Gastrocnemius medialis (tissue), 4 donors: ENCODE data around the gene SYT1. TPM values are rescaled to one million over a fixed set of nuclear protein-coding genes. Genes with fewer than 3 reads are reported as not detected.

Experiments
- ATAC-seq, 2 donors: fragments of 150-250 bp; one replicate each; pipeline ENCODE4 v1.9.1; 2016
- DNase-seq, 2 donors: peaks; one replicate each; pipeline ENCODE4 v3.0.0-alpha.2; 2019
- H3K27ac ChIP-seq, 4 donors: fragments of 200-600 bp; sonication (generic); 1 replicate in 1 of 4; 2 replicates in 3 of 4; pipeline ENCODE4 v1.5.1; 2016 to 2018; ENCODE audit warnings: mild to moderate bottlenecking in 2 of 4, moderate library complexity in 1 of 4
- H3K27me3 ChIP-seq, 3 donors: fragments of 200-600 bp; sonication (generic) in 2 of 3; 1 replicate in 1 of 3; 2 replicates in 2 of 3; pipeline versions ENCODE4 v1.5.1 to v1.6.0; 2016 to 2019; ENCODE audit warnings: mild to moderate bottlenecking in 1 of 3, moderate library complexity in 1 of 3
- H3K36me3 ChIP-seq, 2 donors: fragments of 200-600 bp; sonication (generic) in 1 of 2; one replicate each; pipeline ENCODE4 v1.5.1; 2017 to 2018
- H3K4me1 ChIP-seq, 2 donors: fragments of 200-600 bp; sonication (generic) in 1 of 2; one replicate each; pipeline ENCODE4 v1.5.1; 2016 to 2017; ENCODE audit warnings: mild to moderate bottlenecking in 2 of 2
- H3K4me3 ChIP-seq, 4 donors: fragments of 200-600 bp; sonication (generic) in 3 of 4; 1 replicate in 1 of 4; 2 replicates in 3 of 4; pipeline ENCODE4 v1.5.1; 2016 to 2019; ENCODE audit warnings: mild to moderate bottlenecking in 2 of 4
- H3K9me3 ChIP-seq, 3 donors: fragments of 200-600 bp; sonication (generic) in 2 of 3; 1 replicate in 1 of 3; 2 replicates in 2 of 3; pipeline ENCODE4 v1.5.1; 2016 to 2019
- CTCF ChIP-seq, 5 experiments: fragments of 450-650 bp in 3 of 5; fragments of 200-600 bp in 2 of 5; sonication (generic) in 2 of 5; IDR thresholded peaks in 4 of 5; conservative IDR thresholded peaks in 1 of 5; 1 replicate in 4 of 5; 2 replicates in 1 of 5; pipeline ENCODE4 v1.5.1; 2016 to 2019; ENCODE audit warnings: antibody characterized with exemption in 5 of 5, mild to moderate bottlenecking in 3 of 5, moderate library complexity in 3 of 5
- POLR2A ChIP-seq, 2 donors: fragments of 450-650 bp; IDR thresholded peaks; one replicate each; pipeline ENCODE4 v1.6.1; 2017; ENCODE audit warnings: antibody characterized with exemption in 2 of 2, mild to moderate bottlenecking in 2 of 2, moderate library complexity in 2 of 2
- in situ Hi-C, 4 donors: fragments of 200-750 bp; cut with MboI; loops; one replicate each; pipeline versions ENCODE4 v1.15.0 to v1.8.0; 2017; ENCODE audit warnings: low sequenced_read_pairs in 4 of 4
- intact Hi-C: fragments of 100-400 bp; cut with DNase I; formaldehyde crosslinking; loops from one replicate; pipeline ENCODE4 v1.15.1; 2023; ENCODE audit warnings: low total_unique reads
- total RNA-seq, 4 donors: library from RNA; depleted of rRNA; stranded (reverse); fragments of >200 nt; gene quantifications; one replicate each; pipeline versions ENCODE4 v1.1.0 to v1.2.3, GENCODE V29; 2016

SYT1 gene
- total RNA-seq, 4 donors from 2014 or later = 0.13 to 0.88 TPM; not detected in 2

GRCh38 chr12:79370021-79370420 lies 505.4 kb downstream of the SYT1 start:
- intact Hi-C loops = no loop called here
- H3K4me3 ChIP-seq = no peak overlapping the region
- no peak for DNase-seq
- no peak for ATAC-seq
- H3K9me3 ChIP-seq = no peaks in the 10 kb centered on the region
- H3K27me3 ChIP-seq = no peaks in the 10 kb centered on the region
- no peak overlapping the region for H3K27ac ChIP-seq
- H3K4me1 ChIP-seq = no peaks in the 10 kb centered on the region
- TF ChIP-seq CTCF (IDR thresholded peaks at IDR 0.05 in 4 of 5, conservative IDR thresholded peaks at IDR 0.05 in 1 of 5) (no peak), POLR2A (IDR thresholded peaks at IDR 0.05) (no peak)
- no peaks in the 10 kb centered on the region for H3K36me3 ChIP-seq
- in situ Hi-C loops = no loop called here

- Histone ChIP-seq H3K4me1 (no peaks in the 10 kb centered on the region), H3K4me3 (no peak overlapping the region), H3K27ac (no peak overlapping the region), H3K36me3 (no peaks in the 10 kb centered on the region), H3K9me3 (no peaks in the 10 kb centered on the region), H3K27me3 (no peaks in the 10 kb centered on the region)
- intact Hi-C loops (no loop called here), in situ Hi-C loops (no loop called here)
- ATAC-seq (no peak), DNase-seq (no peak)
- TF ChIP-seq POLR2A (IDR thresholded peaks at IDR 0.05) (no peak), CTCF (IDR thresholded peaks at IDR 0.05 in 4 of 5, conservative IDR thresholded peaks at IDR 0.05 in 1 of 5) (no peak)
These were observed 506.7 kb downstream of the SYT1 start for GRCh38 chr12:79371226-79371625.

GRCh38 chr12:79373896-79374499 lies 509.4 kb downstream of the SYT1 start:
- Histone ChIP-seq H3K9me3 (no peaks in the 10 kb centered on the region), H3K36me3 (no peaks in the 10 kb centered on the region), H3K27ac (no peak overlapping the region), H3K4me3 (no peak overlapping the region), H3K4me1 (no peaks in the 10 kb centered on the region), H3K27me3 (no peaks in the 10 kb centered on the region)
- DNase-seq = no peak
- in situ Hi-C loops (no loop called here), intact Hi-C loops (no loop called here)
- ATAC-seq = no peak
- TF ChIP-seq POLR2A (IDR thresholded peaks at IDR 0.05) (no peak), CTCF (IDR thresholded peaks at IDR 0.05 in 4 of 5, conservative IDR thresholded peaks at IDR 0.05 in 1 of 5) (peak in 3 of 5 experiments; percentile 22 to 48 (median 40))

GRCh38 chr12:79374545-79374944 lies 510.0 kb downstream of the SYT1 start:
- Histone ChIP-seq H3K27me3 (no peaks in the 10 kb centered on the region), H3K9me3 (no peaks in the 10 kb centered on the region), H3K36me3 (no peaks in the 10 kb centered on the region), H3K27ac (no peak overlapping the region), H3K4me3 (no peak overlapping the region), H3K4me1 (no peaks in the 10 kb centered on the region)
- no peak for TF ChIP-seq POLR2A (IDR thresholded peaks at IDR 0.05)
- no peak for TF ChIP-seq CTCF (IDR thresholded peaks at IDR 0.05 in 4 of 5, conservative IDR thresholded peaks at IDR 0.05 in 1 of 5)
- no peak for ATAC-seq
- no peak for DNase-seq
- in situ Hi-C loops = no loop called here
- intact Hi-C loops = no loop called here

- no peak for ATAC-seq
- H3K36me3 ChIP-seq = no peaks in the 10 kb centered on the region
- no peak overlapping the region for H3K4me3 ChIP-seq
- in situ Hi-C loops (no loop called here), intact Hi-C loops (no loop called here)
- no peaks in the 10 kb centered on the region for H3K4me1 ChIP-seq
- no peaks in the 10 kb centered on the region for H3K27me3 ChIP-seq
- no peak overlapping the region for H3K27ac ChIP-seq
- DNase-seq = no peak
- no peaks in the 10 kb centered on the region for H3K9me3 ChIP-seq
- TF ChIP-seq CTCF (IDR thresholded peaks at IDR 0.05 in 4 of 5, conservative IDR thresholded peaks at IDR 0.05 in 1 of 5) = no peak
- no peak for TF ChIP-seq POLR2A (IDR thresholded peaks at IDR 0.05)
These were observed 510.5 kb downstream of the SYT1 start for GRCh38 chr12:79375050-79375449.
